SK-N-SH treated with all-trans-retinoic acid at 6 μM for 48 hours (cell line): ENCODE data around the gene FOXL3.

Experiments
- CSRNP3 ChIP-seq: fragments of 250-450 bp; sonication (Bioruptor Pico); IDR thresholded peaks from 2 replicates; pipeline ENCODE4 v1.5.1; 2021; ENCODE audit warnings: mild to moderate bottlenecking, moderate library complexity
- PATZ1 ChIP-seq: fragments of 250-450 bp; sonication (Bioruptor Pico); IDR thresholded peaks from 2 replicates; pipeline ENCODE4 v1.8.0; 2020; ENCODE audit warnings: mild to moderate bottlenecking, moderate library complexity, borderline replicate concordance
- POU6F1 ChIP-seq: fragments of 250-450 bp; sonication (Bioruptor Pico); IDR thresholded peaks from 2 replicates; pipeline ENCODE4 v1.8.0; 2021; ENCODE audit warnings: low read depth, mild to moderate bottlenecking, moderate library complexity, borderline replicate concordance
- PPARA ChIP-seq: fragments of 250-450 bp; sonication (Bioruptor Pico); IDR thresholded peaks from 2 replicates; pipeline ENCODE4 v1.5.0; 2020; ENCODE audit warnings: mild to moderate bottlenecking, borderline replicate concordance
- RARB ChIP-seq: fragments of 250-450 bp; sonication (Bioruptor Pico); IDR thresholded peaks from 2 replicates; pipeline ENCODE4 v1.8.0; 2021; ENCODE audit warnings: mild to moderate bottlenecking, moderate library complexity
- SNAI2 ChIP-seq: fragments of 250-450 bp; sonication (Bioruptor Pico); IDR thresholded peaks from 2 replicates; pipeline ENCODE4 v1.5.0; 2020; ENCODE audit warnings: mild to moderate bottlenecking, moderate library complexity
- ZFP3 ChIP-seq: fragments of 250-450 bp; sonication (Bioruptor Pico); IDR thresholded peaks from 2 replicates; pipeline ENCODE4 v1.5.0; 2020; ENCODE audit warnings: mild to moderate bottlenecking, moderate library complexity
- ZNF565 ChIP-seq: fragments of 450-650 bp; formaldehyde crosslinking; conservative IDR thresholded peaks from 2 replicates; pipeline ENCODE4 v1.5.0; 2020; ENCODE audit warnings: low read depth, mild to moderate bottlenecking, moderate library complexity
- ZNF70 ChIP-seq: fragments of 450-650 bp; formaldehyde crosslinking; IDR thresholded peaks from 2 replicates; pipeline ENCODE4 v1.5.0; 2020; ENCODE audit warnings: mild to moderate bottlenecking, moderate library complexity
- ZNF8 ChIP-seq: fragments of 450-650 bp; formaldehyde crosslinking; IDR thresholded peaks from 2 replicates; pipeline ENCODE4 v1.5.0; 2020; ENCODE audit warnings: mild to moderate bottlenecking, moderate library complexity

DNA sequence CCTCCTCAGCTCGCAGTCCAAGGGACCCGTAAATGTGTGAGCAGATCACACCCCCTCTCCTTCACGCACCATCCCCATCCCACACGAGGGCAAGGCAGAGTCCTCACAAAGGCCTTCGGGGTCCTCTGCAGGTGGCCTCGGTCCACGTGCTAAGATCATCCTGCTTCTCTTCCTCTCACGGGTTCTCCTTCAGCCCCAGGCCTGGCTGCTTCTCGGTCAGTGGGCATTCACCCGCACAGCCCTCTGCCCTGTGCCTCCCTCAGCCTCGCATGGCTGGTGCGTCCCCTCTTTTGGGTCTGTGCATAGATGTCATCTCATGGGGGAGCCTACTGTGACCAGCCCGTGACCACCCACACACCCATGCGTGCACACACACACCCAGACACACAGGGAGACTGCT, 17.3 kb upstream of the FOXL3 start:
- TF ChIP-seq RARB: no peak
- TF ChIP-seq ZNF8 (CRISPR knock-in tag): no peak
- no peak for TF ChIP-seq SNAI2 (CRISPR knock-in tag)
- TF ChIP-seq PATZ1 (CRISPR knock-in tag): no peak
- no peak for TF ChIP-seq POU6F1 (CRISPR knock-in tag)
- no peak for TF ChIP-seq ZNF565
- no peak for TF ChIP-seq PPARA (CRISPR knock-in tag)
- no peak for TF ChIP-seq ZNF70 (CRISPR knock-in tag)
- no peak for TF ChIP-seq ZFP3
- no peak for TF ChIP-seq CSRNP3 (CRISPR knock-in tag)
